Astrocyte of the spinal cord (primary cell): ENCODE measurements around the gene HIVEP3.

ENCODE experiments used
- DNase-seq: peaks from one replicate; pipeline ENCODE4 v3.0.0; 2011; ENCODE audit warnings: low read depth, low spot score
- H3K4me3 ChIP-seq: 2 replicates; pipeline ENCODE4 v1.5.1; 2011; ENCODE audit warnings: low read depth, mild to moderate bottlenecking, low read length, moderate library complexity
- CTCF ChIP-seq: IDR thresholded peaks from 2 replicates; pipeline ENCODE4 v1.5.1; 2012; ENCODE audit warnings: low read depth, mild to moderate bottlenecking, low read length, inconsistent platforms
- in situ Hi-C: cut with HindIII; loops from 2 replicates; pipeline ENCODE4 v1.10.0; 2017; ENCODE audit warnings: low sequenced_read_pairs

Gene HIVEP3

GRCh38 chr1:41546833-41547135 lies 371.9 kb downstream of the HIVEP3 start:
- DNase-seq: no peak
- in situ Hi-C loops: no loop called here
- H3K4me3 ChIP-seq: no peak overlapping the region
- no peak for TF ChIP-seq CTCF

GRCh38 chr1:41545996-41546832 lies 372.5 kb downstream of the HIVEP3 start:
- DNase-seq: no peak
- H3K4me3 ChIP-seq: no peak overlapping the region
- TF ChIP-seq CTCF: no peak
- in situ Hi-C loops: no loop called here

DNA sequence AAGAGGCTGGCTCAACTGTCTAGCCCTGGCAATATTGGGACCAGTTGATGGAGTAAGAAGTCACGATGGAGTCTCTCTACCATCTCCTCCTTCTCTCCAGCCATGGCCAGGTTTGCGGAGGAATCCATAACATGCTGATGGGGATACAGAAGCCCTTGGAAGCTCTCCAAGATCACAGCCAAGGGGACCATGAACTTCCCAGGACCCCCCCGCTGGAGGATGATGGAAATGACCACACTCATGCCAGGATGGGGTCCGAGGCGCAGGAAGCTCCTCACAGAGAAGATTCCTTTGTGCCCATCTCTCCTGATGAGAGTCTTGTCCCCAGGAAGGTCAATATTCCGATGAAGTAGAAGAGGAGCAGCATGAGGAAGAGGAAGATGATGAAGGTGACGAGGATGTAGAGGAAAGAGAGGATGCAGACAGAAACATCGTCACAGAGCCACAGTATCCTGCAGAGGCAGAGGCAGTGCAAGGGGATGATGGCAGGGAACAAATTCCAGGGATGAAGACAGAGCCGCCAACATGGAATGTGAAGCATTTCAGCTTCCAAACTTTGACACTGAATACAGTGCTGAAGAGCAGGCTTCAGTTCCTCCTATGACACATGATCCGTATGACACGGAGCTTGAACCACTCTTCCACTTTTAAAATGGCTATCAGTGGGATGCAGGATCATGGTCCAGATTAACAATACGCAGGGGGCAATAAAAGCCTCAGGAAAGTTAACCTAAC lies 376.4 kb downstream of the HIVEP3 start:
- no peak overlapping the region for H3K4me3 ChIP-seq
- in situ Hi-C loops: no loop called here
- no peak for DNase-seq
- no peak for TF ChIP-seq CTCF

GRCh38 chr1:41541592-41541952 lies 377.1 kb downstream of the HIVEP3 start:
- H3K4me3 ChIP-seq: no peak overlapping the region
- in situ Hi-C loops: no loop called here
- no peak for TF ChIP-seq CTCF
- DNase-seq: no peak

GRCh38 chr1:41540886-41541591 lies 377.7 kb downstream of the HIVEP3 start:
- no peak for DNase-seq
- TF ChIP-seq CTCF: no peak
- no peak overlapping the region for H3K4me3 ChIP-seq
- in situ Hi-C loops: no loop called here

DNA sequence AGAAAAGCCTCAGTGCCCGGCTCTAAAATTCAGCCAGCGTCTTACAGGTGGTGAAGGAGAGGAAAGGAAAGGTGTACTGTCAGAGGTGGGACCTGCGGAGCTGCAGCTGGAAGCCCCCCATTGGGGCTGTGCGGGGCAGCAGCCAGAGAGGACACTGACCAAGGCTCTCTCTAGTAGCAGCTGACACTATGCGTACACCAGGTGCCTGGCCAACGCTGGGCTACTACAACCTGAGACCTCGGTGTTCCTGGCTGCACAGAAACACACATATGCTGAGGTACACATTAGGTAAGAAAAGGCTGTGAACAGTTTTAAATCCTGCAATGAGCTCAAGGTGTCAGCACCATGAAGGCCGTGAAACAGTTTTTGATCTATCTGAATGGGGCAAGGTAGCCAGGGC lies 378.7 kb downstream of the HIVEP3 start:
- in situ Hi-C loops: no loop called here
- no peak for TF ChIP-seq CTCF
- H3K4me3 ChIP-seq: no peak overlapping the region
- DNase-seq: no peak
